ENCODE measurements around the gene MOGAT2. TPM values are rescaled to one million over a fixed set of nuclear protein-coding genes. Genes with fewer than 3 reads are reported as not detected.

MOGAT2 gene
- total and polyA plus RNA-seq, 2 of the 13 experiments (the other 11 are each of a cell fraction or from before 2014, with no cell fraction given): 27.2 to 27.8 TPM

GRCh38 chr11:75719340-75720239, 2.0 kb downstream of the MOGAT2 start (continued):
- peak; percentile 93 for TF ChIP-seq ZNF605 (CRISPR knock-in tag; IDR thresholded peaks at IDR 0.05)
- no peak for TF ChIP-seq SP1 (IDR thresholded peaks at IDR 0.05)
- TF ChIP-seq SP1 (CRISPR knock-in tag; IDR thresholded peaks at IDR 0.05): no peak
- TF ChIP-seq ZBTB7A (CRISPR knock-in tag; IDR thresholded peaks at IDR 0.05): 0 out of 2 replicates have a peak, but pooled peaks have one; percentile 9
- peak; percentile 34; the same call in 1 of the 2 replicates for TF ChIP-seq ATF7-NPFF (CRISPR knock-in tag; IDR thresholded peaks at IDR 0.05; ENCODE audit: low read depth)
- peak; percentile 85 for TF ChIP-seq DRAP1 (CRISPR knock-in tag; IDR thresholded peaks at IDR 0.05)
- no peak for TF ChIP-seq ATF1 (CRISPR knock-in tag; IDR thresholded peaks at IDR 0.05)
- no peak; the same call in 1 of the 2 replicates for TF ChIP-seq KDM6A (CRISPR knock-in tag; IDR thresholded peaks at IDR 0.05; ENCODE audit: low read depth)
- TF ChIP-seq ZNF577 (CRISPR knock-in tag; IDR thresholded peaks at IDR 0.05; ENCODE audit: borderline replicate concordance, low read depth): no peak
- TF ChIP-seq ZNF34 (CRISPR knock-in tag; IDR thresholded peaks at IDR 0.05; ENCODE audit: borderline replicate concordance): no peak
- no peak for TF ChIP-seq MEIS1 (CRISPR knock-in tag; IDR thresholded peaks at IDR 0.05; ENCODE audit: borderline replicate concordance)
- peak; percentile 51; the same call in 1 of the 3 replicates for TF ChIP-seq MXI1 (IDR thresholded peaks at IDR 0.05; ENCODE audit: borderline replicate concordance, low read depth, low read length)
- TF ChIP-seq, protein P1, sequence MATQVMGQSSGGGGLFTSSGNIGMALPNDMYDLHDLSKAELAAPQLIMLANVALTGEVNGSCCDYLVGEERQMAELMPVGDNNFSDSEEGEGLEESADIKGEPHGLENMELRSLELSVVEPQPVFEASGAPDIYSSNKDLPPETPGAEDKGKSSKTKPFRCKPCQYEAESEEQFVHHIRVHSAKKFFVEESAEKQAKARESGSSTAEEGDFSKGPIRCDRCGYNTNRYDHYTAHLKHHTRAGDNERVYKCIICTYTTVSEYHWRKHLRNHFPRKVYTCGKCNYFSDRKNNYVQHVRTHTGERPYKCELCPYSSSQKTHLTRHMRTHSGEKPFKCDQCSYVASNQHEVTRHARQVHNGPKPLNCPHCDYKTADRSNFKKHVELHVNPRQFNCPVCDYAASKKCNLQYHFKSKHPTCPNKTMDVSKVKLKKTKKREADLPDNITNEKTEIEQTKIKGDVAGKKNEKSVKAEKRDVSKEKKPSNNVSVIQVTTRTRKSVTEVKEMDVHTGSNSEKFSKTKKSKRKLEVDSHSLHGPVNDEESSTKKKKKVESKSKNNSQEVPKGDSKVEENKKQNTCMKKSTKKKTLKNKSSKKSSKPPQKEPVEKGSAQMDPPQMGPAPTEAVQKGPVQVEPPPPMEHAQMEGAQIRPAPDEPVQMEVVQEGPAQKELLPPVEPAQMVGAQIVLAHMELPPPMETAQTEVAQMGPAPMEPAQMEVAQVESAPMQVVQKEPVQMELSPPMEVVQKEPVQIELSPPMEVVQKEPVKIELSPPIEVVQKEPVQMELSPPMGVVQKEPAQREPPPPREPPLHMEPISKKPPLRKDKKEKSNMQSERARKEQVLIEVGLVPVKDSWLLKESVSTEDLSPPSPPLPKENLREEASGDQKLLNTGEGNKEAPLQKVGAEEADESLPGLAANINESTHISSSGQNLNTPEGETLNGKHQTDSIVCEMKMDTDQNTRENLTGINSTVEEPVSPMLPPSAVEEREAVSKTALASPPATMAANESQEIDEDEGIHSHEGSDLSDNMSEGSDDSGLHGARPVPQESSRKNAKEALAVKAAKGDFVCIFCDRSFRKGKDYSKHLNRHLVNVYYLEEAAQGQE (IDR thresholded peaks at IDR 0.05; ENCODE audit: borderline replicate concordance in 1 of 2, low read depth in 1 of 2, low read length in 2 of 2): 0 out of 4 replicates have a peak, but pooled peaks of 1 of the 2 experiments have one; percentile 1
- TF ChIP-seq SIX1 (CRISPR knock-in tag; IDR thresholded peaks at IDR 0.05; ENCODE audit: borderline replicate concordance): no peak
- no peak for TF ChIP-seq TCF7L2 (IDR thresholded peaks at IDR 0.05; ENCODE audit: low read depth, low read length)
- TF ChIP-seq PATZ1 (CRISPR knock-in tag; IDR thresholded peaks at IDR 0.05): peak; percentile 58; the same call in 1 of the 2 replicates
- TF ChIP-seq PAX8 (CRISPR knock-in tag; IDR thresholded peaks at IDR 0.05; ENCODE audit: borderline replicate concordance): no peak
- peak; percentile 73 for TF ChIP-seq PITX1 (CRISPR knock-in tag; IDR thresholded peaks at IDR 0.05)
- no peak for TF ChIP-seq ZNF143 (CRISPR knock-in tag; IDR thresholded peaks at IDR 0.05)
- no peak for TF ChIP-seq DBP (CRISPR knock-in tag; IDR thresholded peaks at IDR 0.05; ENCODE audit: not compliant biosample characterization)
- 0 out of 2 replicates have a peak, but pooled peaks have one; percentile 25 for TF ChIP-seq CAMTA2 (CRISPR knock-in tag; IDR thresholded peaks at IDR 0.05; ENCODE audit: borderline replicate concordance)
- TF ChIP-seq FOSL2 (CRISPR knock-in tag; IDR thresholded peaks at IDR 0.05): 0 out of 2 replicates have a peak, but pooled peaks have one; percentile 26
- TF ChIP-seq NR2F6 (IDR thresholded peaks at IDR 0.05): peak; percentile 40; the same call in 1 of the 2 replicates
- peak; percentile 48; the same call in 1 of the 2 replicates for TF ChIP-seq NR2F6 (CRISPR knock-in tag; IDR thresholded peaks at IDR 0.05)
